ENCODE data around the gene TSPAN4.

- TF ChIP-seq SUZ12 (IDR thresholded peaks at IDR 0.05; ENCODE audit: extremely low read depth, insufficient read depth, insufficient read length) (no peak), ZNF274 (IDR thresholded peaks at IDR 0.05; ENCODE audit: low read depth, low read length) (no peak)
Observed at GRCh38 chr11:849951-850774, 7.5 kb downstream of the TSPAN4 start.

All from NT2/D1 (cell line).